Measurements from ENCODE around the gene AMIGO2. TPM values are rescaled to one million over a fixed set of nuclear protein-coding genes. Genes with fewer than 3 reads are reported as not detected.

The AMIGO2 gene
- total RNA-seq, 1 experiment from 2014 or later, result 0.96 TPM

DNA sequence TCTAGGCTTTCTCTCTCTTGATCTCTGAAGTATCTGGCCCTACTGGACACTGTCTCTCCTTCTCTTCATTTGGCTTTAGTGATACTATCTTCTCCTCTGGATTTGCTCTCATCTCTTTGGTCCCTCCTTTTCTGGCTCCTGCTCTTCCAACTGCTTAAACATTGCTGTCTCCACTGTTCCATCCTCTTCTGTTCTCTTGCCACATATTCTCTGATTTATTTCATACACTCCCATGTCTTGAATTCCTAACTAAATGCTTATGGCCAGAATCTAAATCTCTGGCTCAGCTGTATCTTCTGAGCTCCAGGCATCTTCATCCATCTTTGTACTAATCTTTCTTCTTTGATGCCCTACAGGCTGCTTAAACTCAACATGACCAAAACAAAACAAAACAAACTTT lies 25.8 kb downstream of the AMIGO2 start:
- no peak overlapping the region for H3K27ac ChIP-seq (ENCODE audit: low read depth, low read length)
- intact Hi-C loops (cut with micrococcal nuclease), result no loop called here
- no peak overlapping the region for H3K9ac ChIP-seq (ENCODE audit: low read length)
- no peaks in the 10 kb centered on the region for H3K27me3 ChIP-seq (ENCODE audit: insufficient read depth, low read length)
- H3K4me2 ChIP-seq (ENCODE audit: low read length), result no peak overlapping the region
- H3K4me3 ChIP-seq (replicated peaks in 1 of 2; ENCODE audit: low read depth in 1 of 2, low read length in 2 of 2), result no peak overlapping the region
- H3K9me3 ChIP-seq (ENCODE audit: control insufficient read depth in 1 of 2, insufficient read depth in 1 of 2, low read depth in 1 of 2, low read length in 2 of 2), result no peaks in the 10 kb centered on the region
- ATAC-seq, result no peak
- no peaks in the 10 kb centered on the region for H3K79me2 ChIP-seq (ENCODE audit: insufficient read depth, low read length)
- BruUV-seq (replicated peaks), result no TSS peak
- RAD21 ChIA-PET (ENCODE audit: low non-redundant PET in 1 of 2, low total read pairs in 2 of 2, uncharacterized antibody in 2 of 2, unreplicated experiment in 2 of 2), result no interaction called here
- H3K36me3 ChIP-seq (ENCODE audit: control insufficient read depth in 1 of 2, insufficient read depth in 2 of 2, low read length in 2 of 2), result no peaks in the 10 kb centered on the region
- H3K9me2 ChIP-seq (ENCODE audit: insufficient read depth), result no peaks in the 10 kb centered on the region
- no peaks in the 10 kb centered on the region for H3K4me1 ChIP-seq (ENCODE audit: control insufficient read depth in 1 of 2, insufficient read depth in 2 of 2, low read length in 2 of 2)
- no peak for TF ChIP-seq ZNF274 (IDR thresholded peaks at IDR 0.05; ENCODE audit: low read depth, low read length)
- no peak for TF ChIP-seq FOSL1 (IDR thresholded peaks at IDR 0.05; ENCODE audit: low read depth)
- no peak for TF ChIP-seq ZBTB33 (IDR thresholded peaks at IDR 0.05; ENCODE audit: extremely low read depth, insufficient replicate concordance, low read length)
- TF ChIP-seq CBX3 (IDR thresholded peaks at IDR 0.05; ENCODE audit: low read depth), result no peak
- no peak for TF ChIP-seq TCF7L2 (IDR thresholded peaks at IDR 0.05; ENCODE audit: borderline replicate concordance, extremely low read depth, insufficient read depth, insufficient read length)
- no peak for TF ChIP-seq POLR2AphosphoS5 (IDR thresholded peaks at IDR 0.05; ENCODE audit: low read depth, low read length)
- no peak for TF ChIP-seq ATF3 (IDR thresholded peaks at IDR 0.05)
- no peak for TF ChIP-seq CEBPB (IDR thresholded peaks at IDR 0.05; ENCODE audit: low read depth)
- TF ChIP-seq YY1 (IDR thresholded peaks at IDR 0.05; ENCODE audit: extremely low read depth, insufficient replicate concordance, low read depth, low read length), result no peak
- TF ChIP-seq EZH2phosphoT487 (IDR thresholded peaks at IDR 0.05; ENCODE audit: borderline replicate concordance), result no peak
- no peak for TF ChIP-seq REST (IDR thresholded peaks at IDR 0.05; ENCODE audit: low read depth)
- no peaks in the 10 kb centered on the region for H4K20me1 ChIP-seq (ENCODE audit: insufficient read depth)
- POLR2A ChIA-PET, result no interaction called here
- no peak overlapping the region for H2AFZ ChIP-seq (ENCODE audit: low read depth, low read length, poor library complexity, severe bottlenecking)
- DNase-seq (ENCODE audit: low read depth, low spot score), result no peak
- CTCF ChIA-PET, result interaction anchor here (4.1 kb wide), 1 partner anchor 17 kb away, joined by 15 read pairs; no protein-coding TSS in a partner anchor
